ENCODE results near the gene TGIF1. TPM values are rescaled to one million over a fixed set of nuclear protein-coding genes. Genes with fewer than 3 reads are reported as not detected.

Gene TGIF1
- total and polyA plus RNA-seq, 10 donors, result 25.3 to 64.5 (median 35.9) TPM

- intact Hi-C loops (cut with DNase I; ENCODE audit: low total_unique reads), result no loop called here
- H3K36me3 ChIP-seq, result no peaks in the 10 kb centered on the region
- no peaks in the 10 kb centered on the region for H3K4me1 ChIP-seq
- no peak overlapping the region for H3K4me3 ChIP-seq
- H3K9me3 ChIP-seq, result peaks cover 0 to 11% (median 4%) of the 10 kb centered on the region in 8 donors
- whole genome bisulfite sequencing, 5 donors, result 77 to 89% (median 85%) methylated on average over 2 of the region's 2 CpGs
- TF ChIP-seq POLR2AphosphoS5 (IDR thresholded peaks at IDR 0.05) (no peak), POLR2A (IDR thresholded peaks at IDR 0.05) (no peak)
- TF ChIP-seq, protein P1, sequence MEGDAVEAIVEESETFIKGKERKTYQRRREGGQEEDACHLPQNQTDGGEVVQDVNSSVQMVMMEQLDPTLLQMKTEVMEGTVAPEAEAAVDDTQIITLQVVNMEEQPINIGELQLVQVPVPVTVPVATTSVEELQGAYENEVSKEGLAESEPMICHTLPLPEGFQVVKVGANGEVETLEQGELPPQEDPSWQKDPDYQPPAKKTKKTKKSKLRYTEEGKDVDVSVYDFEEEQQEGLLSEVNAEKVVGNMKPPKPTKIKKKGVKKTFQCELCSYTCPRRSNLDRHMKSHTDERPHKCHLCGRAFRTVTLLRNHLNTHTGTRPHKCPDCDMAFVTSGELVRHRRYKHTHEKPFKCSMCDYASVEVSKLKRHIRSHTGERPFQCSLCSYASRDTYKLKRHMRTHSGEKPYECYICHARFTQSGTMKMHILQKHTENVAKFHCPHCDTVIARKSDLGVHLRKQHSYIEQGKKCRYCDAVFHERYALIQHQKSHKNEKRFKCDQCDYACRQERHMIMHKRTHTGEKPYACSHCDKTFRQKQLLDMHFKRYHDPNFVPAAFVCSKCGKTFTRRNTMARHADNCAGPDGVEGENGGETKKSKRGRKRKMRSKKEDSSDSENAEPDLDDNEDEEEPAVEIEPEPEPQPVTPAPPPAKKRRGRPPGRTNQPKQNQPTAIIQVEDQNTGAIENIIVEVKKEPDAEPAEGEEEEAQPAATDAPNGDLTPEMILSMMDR (IDR thresholded peaks at IDR 0.05 in 8 of 11, conservative IDR thresholded peaks at IDR 0.05 in 3 of 11), result no peak
- H3K27ac ChIP-seq, result no peak overlapping the region
- DNase-seq, result no peak
- H3K27me3 ChIP-seq (replicated peaks in 1 of 7), result no peaks in the 10 kb centered on the region
These were observed 31.9 kb upstream of the TGIF1 start for GRCh38 chr18:3418083-3418482.

GRCh38 chr18:3420919-3421279 is 29.1 kb upstream of the TGIF1 start:
- 91 to 97% (median 93%) methylated on average over 2 of the region's 2 CpGs for WGBS, 5 donors
- Histone ChIP-seq H3K4me3 (no peak overlapping the region), H3K9me3 (peaks cover 0 to 11% (median 4%) of the 10 kb centered on the region in 8 donors), H3K36me3 (no peaks in the 10 kb centered on the region), H3K4me1 (peaks cover 0 to 8% (median 0%) of the 10 kb centered on the region in 6 donors), H3K27me3 (replicated peaks in 1 of 7) (no peaks in the 10 kb centered on the region), H3K27ac (no peak overlapping the region)
- TF ChIP-seq POLR2AphosphoS5 (IDR thresholded peaks at IDR 0.05) (no peak), POLR2A (IDR thresholded peaks at IDR 0.05) (no peak)
- TF ChIP-seq, protein P1 (IDR thresholded peaks at IDR 0.05 in 8 of 11, conservative IDR thresholded peaks at IDR 0.05 in 3 of 11), result no peak
- intact Hi-C loops (cut with DNase I; ENCODE audit: low total_unique reads), result no loop called here
- no peak for DNase-seq

- Histone ChIP-seq H3K27ac (no peak overlapping the region), H3K4me3 (no peak overlapping the region), H3K4me1 (peaks cover 0 to 8% (median 0%) of the 10 kb centered on the region in 6 donors), H3K36me3 (no peaks in the 10 kb centered on the region), H3K27me3 (replicated peaks in 1 of 7) (no peaks in the 10 kb centered on the region), H3K9me3 (peaks cover 0 to 11% (median 4%) of the 10 kb centered on the region in 8 donors)
- TF ChIP-seq, protein P1 (IDR thresholded peaks at IDR 0.05 in 8 of 11, conservative IDR thresholded peaks at IDR 0.05 in 3 of 11), result no peak
- TF ChIP-seq POLR2A (IDR thresholded peaks at IDR 0.05) (no peak), POLR2AphosphoS5 (IDR thresholded peaks at IDR 0.05) (no peak)
- WGBS, 5 donors, result 93 to 97% (median 95%) methylated on average over 10 of the region's 10 CpGs
- intact Hi-C loops (cut with DNase I; ENCODE audit: low total_unique reads), result no loop called here
- DNase-seq, result no peak
These were observed 27.1 kb upstream of the TGIF1 start for GRCh38 chr18:3422905-3423304.

DNA sequence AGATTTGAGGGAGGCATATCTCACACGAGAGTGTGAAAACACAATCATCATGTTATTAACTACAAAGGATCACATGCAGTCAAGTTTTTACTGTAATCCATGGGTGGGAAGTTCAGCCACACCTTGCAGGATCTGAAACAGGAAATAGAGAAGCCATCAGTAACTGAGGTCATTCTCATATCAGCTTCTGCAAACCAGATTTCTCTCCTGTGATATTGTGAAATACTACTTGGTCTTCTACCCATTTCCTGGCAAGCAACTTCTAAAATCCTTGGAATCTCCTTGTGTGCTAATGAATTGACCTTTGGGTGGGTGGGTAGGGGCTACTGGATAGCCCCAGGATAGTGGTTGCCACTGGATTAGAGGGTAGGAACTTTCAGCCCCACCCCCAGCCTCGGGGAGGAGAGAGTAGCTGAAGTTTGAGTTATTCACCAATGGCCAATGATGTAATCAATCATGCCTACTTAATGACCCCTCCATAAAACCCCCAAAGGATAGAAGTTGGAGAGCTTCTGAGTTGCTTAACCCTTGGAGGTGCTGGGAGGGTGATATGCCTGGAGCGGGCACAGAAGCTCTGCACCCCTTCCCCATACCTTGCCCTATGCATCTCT is 25.6 kb upstream of the TGIF1 start:
- H3K9me3 ChIP-seq, result peaks cover 0 to 11% (median 4%) of the 10 kb centered on the region in 8 donors
- 55 to 75% (median 68%) methylated on average over 3 of the region's 3 CpGs for WGBS, 5 donors
- H3K36me3 ChIP-seq, result no peaks in the 10 kb centered on the region
- H3K27me3 ChIP-seq (replicated peaks in 1 of 7), result no peaks in the 10 kb centered on the region
- intact Hi-C loops (cut with DNase I; ENCODE audit: low total_unique reads), result no loop called here
- H3K4me1 ChIP-seq, result peaks cover 0 to 8% (median 0%) of the 10 kb centered on the region in 6 donors
- no peak overlapping the region for H3K27ac ChIP-seq
- H3K4me3 ChIP-seq, result no peak overlapping the region
- DNase-seq, result no peak
- TF ChIP-seq POLR2AphosphoS5 (IDR thresholded peaks at IDR 0.05) (no peak), POLR2A (IDR thresholded peaks at IDR 0.05) (no peak)
- TF ChIP-seq, protein P1 (IDR thresholded peaks at IDR 0.05 in 8 of 11, conservative IDR thresholded peaks at IDR 0.05 in 3 of 11), result no peak

Data from spleen (tissue), 11 donors.